DND-41 (cell line): Measurements from ENCODE around the gene APPBP2.

ENCODE experiments used
- ATAC-seq: fragments of 200-7000 bp; cut with Tn5 transposase; 3 replicates; pipeline ENCODE4 v1.9.1; 2021; ENCODE audit warnings: low read depth; ENCODE audit not compliant: insufficient read depth
- DNase-seq: peaks from one replicate; pipeline ENCODE4 v3.0.0-alpha.2; 2020
- H2AFZ ChIP-seq: 2 replicates; pipeline ENCODE4 v1.6.0; 2012; ENCODE audit warnings: low read depth, low read length
- H3K27ac ChIP-seq: 2 replicates; pipeline ENCODE4 v1.5.1; 2012; ENCODE audit warnings: low read length, inconsistent platforms
- H3K27me3 ChIP-seq: fragments of 200-600 bp; sonication (generic); 2 replicates; pipeline ENCODE4 v1.6.0; 2012; ENCODE audit warnings: low read length, mild to moderate bottlenecking, inconsistent platforms; ENCODE audit not compliant: insufficient read depth, poor library complexity
- H3K36me3 ChIP-seq: 2 replicates; pipeline ENCODE4 v1.5.1; 2012; ENCODE audit warnings: low read length, inconsistent platforms; ENCODE audit not compliant: insufficient read depth
- H3K4me1 ChIP-seq: 2 replicates; pipeline ENCODE4 v1.5.1; 2012; ENCODE audit warnings: mild to moderate bottlenecking, low read length; ENCODE audit not compliant: insufficient read depth
- H3K4me2 ChIP-seq: 2 replicates; pipeline ENCODE4 v1.6.0; 2012; ENCODE audit warnings: mild to moderate bottlenecking, moderate library complexity, low read length, inconsistent platforms; ENCODE audit not compliant: insufficient read depth
- H3K4me3 ChIP-seq, 2 experiments: fragments of 200-600 bp in 1 of 2; shearing (Covaris generic) in 1 of 2; 2 replicates each; pipeline ENCODE4 v1.5.1; 2012 to 2016; ENCODE audit warnings: inconsistent platforms in 2 of 2, low read length in 2 of 2, mild to moderate bottlenecking in 2 of 2, low read depth in 1 of 2, moderate library complexity in 1 of 2
- H3K79me2 ChIP-seq: 2 replicates; pipeline ENCODE4 v1.6.0; 2012; ENCODE audit warnings: low read length, inconsistent platforms; ENCODE audit not compliant: insufficient read depth
- H3K9ac ChIP-seq: 2 replicates; pipeline ENCODE4 v1.6.0; 2012; ENCODE audit warnings: low read depth, mild to moderate bottlenecking, inconsistent platforms, low read length, moderate library complexity
- H3K9me3 ChIP-seq: 2 replicates; pipeline ENCODE4 v1.5.1; 2012; ENCODE audit warnings: low read length, moderate library complexity, mild to moderate bottlenecking, inconsistent platforms; ENCODE audit not compliant: insufficient read depth, severe bottlenecking
- H4K20me1 ChIP-seq: 2 replicates; pipeline ENCODE4 v1.6.0; 2012; ENCODE audit warnings: low read length; ENCODE audit not compliant: insufficient read depth
- CTCF ChIP-seq: IDR thresholded peaks from 2 replicates; pipeline ENCODE4 v1.5.1; 2012; ENCODE audit warnings: borderline replicate concordance, low read length, moderate library complexity, mild to moderate bottlenecking; ENCODE audit not compliant: poor library complexity, severe bottlenecking; ENCODE audit errors: extremely low read depth
- EZH2 ChIP-seq: IDR thresholded peaks from 3 replicates; pipeline ENCODE4 v1.6.1; 2012; ENCODE audit warnings: borderline replicate concordance, low read depth, mild to moderate bottlenecking, moderate library complexity, low read length, inconsistent platforms; ENCODE audit not compliant: severe bottlenecking

The APPBP2 gene

GRCh38 chr17:60514053-60514452, 12.0 kb downstream of the APPBP2 start:
- no peak for DNase-seq
- no peak overlapping the region for H2AFZ ChIP-seq
- TF ChIP-seq EZH2 (no peak), CTCF (no peak)
- H3K4me1 ChIP-seq = no peaks in the 10 kb centered on the region
- ATAC-seq = no peak
- no peak overlapping the region for H3K27ac ChIP-seq
- no peak overlapping the region for H3K4me3 ChIP-seq
- H3K36me3 ChIP-seq = peaks cover 21% of the 10 kb centered on the region
- H3K4me2 ChIP-seq = no peak overlapping the region
- no peaks in the 10 kb centered on the region for H3K27me3 ChIP-seq
- H3K9ac ChIP-seq = no peak overlapping the region
- no peaks in the 10 kb centered on the region for H3K9me3 ChIP-seq
- peaks cover 3% of the 10 kb centered on the region; the same call in 1 of the 2 replicates for H4K20me1 ChIP-seq
- peaks cover 86% of the 10 kb centered on the region for H3K79me2 ChIP-seq

GRCh38 chr17:60513014-60513413, 13.0 kb downstream of the APPBP2 start:
- Histone ChIP-seq H3K4me3 (no peak overlapping the region), H3K9me3 (no peaks in the 10 kb centered on the region), H3K27me3 (no peaks in the 10 kb centered on the region), H3K27ac (no peak overlapping the region), H3K4me1 (no peaks in the 10 kb centered on the region), H3K4me2 (no peak overlapping the region), H3K9ac (no peak overlapping the region), H2AFZ (no peak overlapping the region), H3K79me2 (peaks cover 86% of the 10 kb centered on the region), H3K36me3 (peaks cover 11% of the 10 kb centered on the region), H4K20me1 (peaks cover 3% of the 10 kb centered on the region; the same call in 1 of the 2 replicates)
- DNase-seq (no peak), ATAC-seq (no peak)
- no peak for TF ChIP-seq EZH2
- no peak for TF ChIP-seq CTCF

- DNase-seq (no peak), ATAC-seq (no peak)
- H3K27me3 ChIP-seq = no peaks in the 10 kb centered on the region
- H3K9me3 ChIP-seq = no peaks in the 10 kb centered on the region
- no peak overlapping the region for H3K4me3 ChIP-seq
- no peak overlapping the region for H3K4me2 ChIP-seq
- H3K4me1 ChIP-seq = no peaks in the 10 kb centered on the region
- peaks cover 11% of the 10 kb centered on the region for H3K36me3 ChIP-seq
- H2AFZ ChIP-seq = no peak overlapping the region
- H3K79me2 ChIP-seq = peaks cover 88% of the 10 kb centered on the region
- peaks cover 9% of the 10 kb centered on the region for H4K20me1 ChIP-seq
- TF ChIP-seq CTCF (no peak), EZH2 (no peak)
- H3K9ac ChIP-seq = no peak overlapping the region
- H3K27ac ChIP-seq = no peak overlapping the region
Measured at GRCh38 chr17:60510723-60511122, 15.3 kb downstream of the APPBP2 start.

- peaks cover 82% of the 10 kb centered on the region for H3K79me2 ChIP-seq
- no peaks in the 10 kb centered on the region for H3K9me3 ChIP-seq
- DNase-seq (no peak), ATAC-seq (no peak)
- H3K9ac ChIP-seq = no peak overlapping the region
- H4K20me1 ChIP-seq = peaks cover 9% of the 10 kb centered on the region
- no peak overlapping the region for H2AFZ ChIP-seq
- H3K36me3 ChIP-seq = peaks cover 11% of the 10 kb centered on the region
- H3K4me3 ChIP-seq = no peak overlapping the region
- H3K27ac ChIP-seq = no peak overlapping the region
- H3K4me1 ChIP-seq = no peaks in the 10 kb centered on the region
- no peaks in the 10 kb centered on the region for H3K27me3 ChIP-seq
- TF ChIP-seq CTCF (no peak), EZH2 (no peak)
- H3K4me2 ChIP-seq = no peak overlapping the region
Measured at GRCh38 chr17:60510031-60510430, 16.0 kb downstream of the APPBP2 start.
